Ishikawa (cell line): ENCODE results near the gene MFSD12.

Experiments
- CEBPB ChIP-seq: IDR thresholded peaks from 2 replicates; pipeline ENCODE4 v1.6.1; 2012
- CREB1 ChIP-seq: IDR thresholded peaks from 2 replicates; pipeline ENCODE4 v1.6.1; 2012; ENCODE audit warnings: low read depth
- EGR1 ChIP-seq: IDR thresholded peaks from 2 replicates; pipeline ENCODE4 v1.6.1; 2012
- EP300 ChIP-seq: IDR thresholded peaks from 2 replicates; pipeline ENCODE4 v1.6.1; 2012; ENCODE audit warnings: borderline replicate concordance
- MAX ChIP-seq: IDR thresholded peaks from 2 replicates; pipeline ENCODE4 v1.6.1; 2012
- NFIC ChIP-seq: IDR thresholded peaks from 2 replicates; pipeline ENCODE4 v1.6.1; 2012
- RAD21 ChIP-seq: IDR thresholded peaks from 2 replicates; pipeline ENCODE4 v1.6.1; 2012; ENCODE audit warnings: low read depth
- REST ChIP-seq: IDR thresholded peaks from 2 replicates; pipeline ENCODE4 v1.6.1; 2012; ENCODE audit warnings: low read depth, mild to moderate bottlenecking
- TAF1 ChIP-seq: IDR thresholded peaks from 2 replicates; pipeline ENCODE4 v1.6.1; 2012; ENCODE audit warnings: low read depth, mild to moderate bottlenecking
- TCF12 ChIP-seq: IDR thresholded peaks from 2 replicates; pipeline ENCODE4 v1.6.1; 2012; ENCODE audit warnings: low read depth
- YY1 ChIP-seq: IDR thresholded peaks from 2 replicates; pipeline ENCODE4 v1.6.1; 2012; ENCODE audit warnings: low read depth

- TF ChIP-seq RAD21 = no peak
- TF ChIP-seq REST = peak; percentile 64; the same call in 1 of the 2 replicates
- TF ChIP-seq TCF12 = no peak
- TF ChIP-seq EP300 = no peak
- TF ChIP-seq CREB1 = no peak
- TF ChIP-seq TAF1 = no peak
- TF ChIP-seq EGR1 = no peak
- TF ChIP-seq CEBPB = no peak
- no peak for TF ChIP-seq NFIC
- TF ChIP-seq YY1 = no peak
- TF ChIP-seq MAX = no peak; the same call in 1 of the 2 replicates
Measured at GRCh38 chr19:3556978-3557460, 367 bp downstream of the MFSD12 start.
